Vagina (tissue), 2 donors: ENCODE results near the gene COL6A1. TPM values are rescaled to one million over a fixed set of nuclear protein-coding genes. Genes with fewer than 3 reads are reported as not detected.

Experiments
- DNase-seq, 2 donors: peaks; one replicate each; pipeline ENCODE4 v3.0.0-alpha.2; 2017; ENCODE audit errors: extremely low spot score in 2 of 2
- H3K27ac ChIP-seq: fragments of 200-600 bp; sonication (generic); one replicate; pipeline ENCODE4 v1.5.1; 2019
- H3K27me3 ChIP-seq: fragments of 200-600 bp; sonication (generic); one replicate; pipeline ENCODE4 v1.5.1; 2019
- H3K36me3 ChIP-seq, 2 donors: fragments of 200-600 bp; sonication (generic); one replicate each; pipeline ENCODE4 v1.5.1; 2017 to 2019
- H3K4me1 ChIP-seq: fragments of 200-600 bp; sonication (generic); one replicate; pipeline ENCODE4 v1.5.1; 2019
- H3K4me3 ChIP-seq, 2 donors: fragments of 200-600 bp; sonication (generic); 1 replicate in 1 of 2; 2 replicates in 1 of 2; pipeline ENCODE4 v1.5.1; 2016 to 2019
- H3K9me3 ChIP-seq: fragments of 200-600 bp; sonication (generic); one replicate; pipeline ENCODE4 v1.5.1; 2019
- POLR2A ChIP-seq, 2 donors: fragments of 450-650 bp; IDR thresholded peaks; one replicate each; pipeline ENCODE4 v1.6.1; 2017; ENCODE audit warnings: antibody characterized with exemption in 2 of 2, mild to moderate bottlenecking in 2 of 2, moderate library complexity in 2 of 2
- POLR2AphosphoS5 ChIP-seq, 2 donors: sonication (generic); formaldehyde crosslinking; IDR thresholded peaks; one replicate each; pipeline ENCODE4 v1.9.0; 2017; ENCODE audit warnings: antibody characterized with exemption in 2 of 2, mild to moderate bottlenecking in 2 of 2, low read depth in 1 of 2; ENCODE audit not compliant: insufficient read depth in 1 of 2
- intact Hi-C: fragments of 100-400 bp; cut with DNase I; formaldehyde crosslinking; loops from one replicate; pipeline ENCODE4 v1.15.1; 2023
- total RNA-seq: library from RNA; depleted of rRNA; stranded (reverse); fragments of >200 nt; gene quantifications from one replicate; pipeline ENCODE4 v1.2.3, GENCODE V29; 2016
- TF ChIP-seq, protein P1 (sequence below), 3 experiments: fragments of 450-650 bp in 2 of 3; fragments of 200-600 bp in 1 of 3; sonication (generic) in 1 of 3; IDR thresholded peaks; one replicate each; pipeline ENCODE4 v1.5.1; 2017 to 2019; ENCODE audit warnings: antibody characterized with exemption in 3 of 3, mild to moderate bottlenecking in 2 of 3, moderate library complexity in 2 of 3

COL6A1 gene
- total RNA-seq, 1 donor from 2014 or later = 520 TPM

GRCh38 chr21:46032100-46032499 is 50.5 kb downstream of the COL6A1 start:
- intact Hi-C loops = no loop called here
- Histone ChIP-seq H3K9me3 (no peaks in the 10 kb centered on the region), H3K4me3 (no peak overlapping the region), H3K4me1 (peaks cover 7% of the 10 kb centered on the region), H3K36me3 (no peaks in the 10 kb centered on the region), H3K27me3 (no peaks in the 10 kb centered on the region), H3K27ac (no peak overlapping the region)
- DNase-seq = no peak
- no peak for TF ChIP-seq POLR2AphosphoS5 (IDR thresholded peaks at IDR 0.05; ENCODE audit: insufficient read depth in 1 of 2, low read depth in 1 of 2)
- TF ChIP-seq, protein P1, sequence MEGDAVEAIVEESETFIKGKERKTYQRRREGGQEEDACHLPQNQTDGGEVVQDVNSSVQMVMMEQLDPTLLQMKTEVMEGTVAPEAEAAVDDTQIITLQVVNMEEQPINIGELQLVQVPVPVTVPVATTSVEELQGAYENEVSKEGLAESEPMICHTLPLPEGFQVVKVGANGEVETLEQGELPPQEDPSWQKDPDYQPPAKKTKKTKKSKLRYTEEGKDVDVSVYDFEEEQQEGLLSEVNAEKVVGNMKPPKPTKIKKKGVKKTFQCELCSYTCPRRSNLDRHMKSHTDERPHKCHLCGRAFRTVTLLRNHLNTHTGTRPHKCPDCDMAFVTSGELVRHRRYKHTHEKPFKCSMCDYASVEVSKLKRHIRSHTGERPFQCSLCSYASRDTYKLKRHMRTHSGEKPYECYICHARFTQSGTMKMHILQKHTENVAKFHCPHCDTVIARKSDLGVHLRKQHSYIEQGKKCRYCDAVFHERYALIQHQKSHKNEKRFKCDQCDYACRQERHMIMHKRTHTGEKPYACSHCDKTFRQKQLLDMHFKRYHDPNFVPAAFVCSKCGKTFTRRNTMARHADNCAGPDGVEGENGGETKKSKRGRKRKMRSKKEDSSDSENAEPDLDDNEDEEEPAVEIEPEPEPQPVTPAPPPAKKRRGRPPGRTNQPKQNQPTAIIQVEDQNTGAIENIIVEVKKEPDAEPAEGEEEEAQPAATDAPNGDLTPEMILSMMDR (IDR thresholded peaks at IDR 0.05) = no peak
- TF ChIP-seq POLR2A (IDR thresholded peaks at IDR 0.05) = no peak

DNA sequence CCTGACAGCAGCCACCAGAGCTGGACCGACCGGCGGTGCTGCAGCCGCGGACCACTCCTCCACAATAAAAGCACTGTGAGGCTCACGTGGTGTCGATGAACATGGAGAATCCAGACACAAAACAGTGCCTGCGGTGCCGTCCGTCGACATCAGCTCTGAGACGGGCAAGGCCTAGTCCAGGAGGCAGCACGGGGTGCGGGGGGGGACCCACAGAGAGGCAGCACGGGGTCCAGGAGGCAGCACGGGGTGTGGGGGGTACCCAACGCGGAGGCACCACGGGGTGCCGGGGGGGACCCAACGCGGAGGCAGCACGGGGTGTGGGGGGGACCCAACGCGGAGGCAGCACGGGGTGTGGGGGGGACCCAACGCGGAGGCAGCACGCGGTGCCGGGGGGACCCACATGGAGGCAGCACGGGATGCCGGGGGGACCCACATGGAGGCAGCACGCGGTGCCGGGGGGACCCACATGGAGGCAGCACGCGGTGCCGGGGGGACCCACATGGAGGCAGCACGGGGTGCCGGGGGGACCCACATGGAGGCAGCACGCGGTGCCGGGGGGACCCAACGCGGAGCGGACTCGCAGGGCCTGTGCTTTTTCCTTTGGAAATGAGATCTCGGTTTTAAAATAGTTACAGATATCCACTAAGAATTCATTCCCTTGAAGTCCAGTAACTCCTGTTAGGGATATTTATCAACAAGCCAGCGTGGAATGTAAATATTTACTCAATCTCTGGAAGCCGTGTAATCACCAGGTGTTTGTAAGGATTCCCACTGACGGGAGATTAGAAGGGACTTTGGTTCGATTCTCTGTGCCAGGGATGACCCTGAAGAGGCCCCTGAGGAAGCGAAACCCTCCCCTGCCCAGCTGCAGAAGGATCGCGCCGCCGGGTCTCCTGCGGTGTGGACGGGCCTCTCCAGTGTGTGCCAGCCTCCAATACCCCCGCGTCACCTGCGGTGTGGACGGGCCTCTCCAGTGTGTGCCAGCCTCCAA is 52.1 kb downstream of the COL6A1 start:
- Histone ChIP-seq H3K9me3 (no peaks in the 10 kb centered on the region), H3K27ac (no peak overlapping the region), H3K4me1 (peaks cover 7% of the 10 kb centered on the region), H3K36me3 (no peaks in the 10 kb centered on the region), H3K4me3 (no peak overlapping the region), H3K27me3 (no peaks in the 10 kb centered on the region)
- TF ChIP-seq POLR2AphosphoS5 (IDR thresholded peaks at IDR 0.05; ENCODE audit: insufficient read depth in 1 of 2, low read depth in 1 of 2) (no peak), POLR2A (IDR thresholded peaks at IDR 0.05) (no peak)
- TF ChIP-seq, protein P1 (IDR thresholded peaks at IDR 0.05) = no peak
- no peak for DNase-seq
- intact Hi-C loops = no loop called here

- peak overlapping the region; percentile 71 for H3K27ac ChIP-seq
- H3K27me3 ChIP-seq = no peaks in the 10 kb centered on the region
- DNase-seq = no peak
- intact Hi-C loops = no loop called here
- H3K36me3 ChIP-seq = no peaks in the 10 kb centered on the region
- H3K4me1 ChIP-seq = peaks cover 7% of the 10 kb centered on the region
- no peaks in the 10 kb centered on the region for H3K9me3 ChIP-seq
- TF ChIP-seq POLR2AphosphoS5 (IDR thresholded peaks at IDR 0.05; ENCODE audit: insufficient read depth in 1 of 2, low read depth in 1 of 2) = peak in 1 of 2 donors; percentile 68
- TF ChIP-seq, protein P1 (IDR thresholded peaks at IDR 0.05) = no peak
- TF ChIP-seq POLR2A (IDR thresholded peaks at IDR 0.05) = no peak
- H3K4me3 ChIP-seq = no peak overlapping the region
Measured at GRCh38 chr21:46035809-46036695, 54.5 kb downstream of the COL6A1 start.

GRCh38 chr21:46036696-46037330 is 55.2 kb downstream of the COL6A1 start:
- no peaks in the 10 kb centered on the region for H3K9me3 ChIP-seq
- no peaks in the 10 kb centered on the region for H3K27me3 ChIP-seq
- peaks cover 7% of the 10 kb centered on the region for H3K4me1 ChIP-seq
- H3K4me3 ChIP-seq = no peak overlapping the region
- intact Hi-C loops = no loop called here
- peak in 1 of 2 donors; percentile 89 for DNase-seq
- TF ChIP-seq, protein P1 (IDR thresholded peaks at IDR 0.05) = no peak
- peak in 1 of 2 donors; percentile 3 for TF ChIP-seq POLR2AphosphoS5 (IDR thresholded peaks at IDR 0.05; ENCODE audit: insufficient read depth in 1 of 2, low read depth in 1 of 2)
- no peaks in the 10 kb centered on the region for H3K36me3 ChIP-seq
- H3K27ac ChIP-seq = peak overlapping the region; percentile 71
